ENCODE results near the gene KRT6A. TPM values are rescaled to one million over a fixed set of nuclear protein-coding genes. Genes with fewer than 3 reads are reported as not detected.

KRT6A gene
- polyA plus RNA-seq, 3 donors = not detected

DNA sequence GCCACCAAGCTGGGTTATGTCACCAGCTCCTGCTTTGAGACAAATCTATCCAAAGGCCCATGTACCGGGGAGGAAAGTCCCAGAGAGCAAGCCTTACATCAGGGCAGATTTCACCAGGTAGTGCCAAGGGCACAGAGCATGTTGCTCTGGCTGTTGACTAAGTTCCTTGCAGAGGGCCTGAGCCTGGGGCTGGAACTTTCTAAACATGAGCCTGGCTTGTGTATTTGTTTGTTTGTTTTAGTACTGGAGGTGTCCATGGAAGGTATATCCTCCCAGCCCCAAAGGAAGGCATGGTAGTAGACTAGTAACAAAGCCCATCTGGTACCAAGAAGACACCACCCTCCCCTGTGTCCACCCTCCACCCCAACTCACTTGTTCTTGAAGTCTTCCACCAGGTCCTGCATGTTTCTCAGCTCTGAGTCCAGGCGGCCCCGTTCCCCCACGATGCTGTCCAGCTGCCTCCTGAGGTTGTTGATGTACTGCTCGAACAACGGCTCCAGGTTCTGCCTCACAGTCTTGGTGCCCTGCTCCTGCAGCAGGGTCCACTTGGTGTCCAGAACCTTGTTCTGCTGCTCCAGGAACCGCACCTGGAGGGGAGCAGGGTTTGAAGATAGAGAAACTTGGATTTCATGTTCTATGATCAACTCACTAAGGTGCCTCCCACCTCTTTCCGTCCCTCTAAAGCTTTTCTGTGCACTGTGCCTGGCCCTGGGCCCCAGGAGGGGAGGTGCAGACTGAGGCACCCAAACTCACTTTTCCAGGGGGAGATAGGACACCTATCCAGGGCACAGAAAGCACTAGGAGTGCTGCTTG, 25.7 kb upstream of the KRT6A start:
- no peak overlapping the region for H3K4me3 Mint-ChIP-seq
- H3K9ac ChIP-seq (ENCODE audit: insufficient read depth, low read length, poor library complexity, severe bottlenecking) = no peak overlapping the region
- H3K79me2 ChIP-seq (ENCODE audit: insufficient read depth, low read length) = no peaks in the 10 kb centered on the region
- no peak overlapping the region for H3K4me3 ChIP-seq (replicated peaks in 1 of 3; ENCODE audit: low read depth in 2 of 3, low read length in 3 of 3)
- H3K9me3 ChIP-seq (replicated peaks in 1 of 2; ENCODE audit: control insufficient read depth in 1 of 2, insufficient read depth in 1 of 2, low read length in 2 of 2) = no peaks in the 10 kb centered on the region
- no peak for TF ChIP-seq CTCF (IDR thresholded peaks at IDR 0.05)
- H3K27ac Mint-ChIP-seq = no peak overlapping the region
- no peaks in the 10 kb centered on the region for H3K4me1 Mint-ChIP-seq
- H3K4me2 ChIP-seq (replicated peaks; ENCODE audit: extremely low read depth, low read length, poor library complexity, severe bottlenecking) = no peak overlapping the region
- DNase-seq = no peak
- no peak overlapping the region for H3K27ac ChIP-seq (ENCODE audit: low read depth in 1 of 2, low read length in 2 of 2)
- no peaks in the 10 kb centered on the region for H3K9me3 Mint-ChIP-seq
- intact Hi-C loops (cut with micrococcal nuclease) = no loop called here
- H3K27me3 ChIP-seq (ENCODE audit: control insufficient read depth in 2 of 2, insufficient read depth in 2 of 2, low read length in 2 of 2) = no peaks in the 10 kb centered on the region
- H3K36me3 ChIP-seq (replicated peaks in 1 of 2; ENCODE audit: control insufficient read depth in 1 of 2, insufficient read depth in 2 of 2, low read length in 2 of 2) = no peaks in the 10 kb centered on the region
- 98% methylated on average over 6 of the region's 8 CpGs for WGBS (ENCODE audit: insufficient coverage)
- no peak overlapping the region for H2AFZ ChIP-seq (ENCODE audit: insufficient read depth, low read depth, low read length, poor library complexity, severe bottlenecking)
- peaks cover 4 to 15% (median 8%) of the 10 kb centered on the region in 3 donors for H3K27me3 Mint-ChIP-seq (ENCODE audit: low read depth in 3 of 3)
- H3K4me1 ChIP-seq (ENCODE audit: control insufficient read depth in 1 of 2, insufficient read depth in 2 of 2, low read length in 2 of 2) = no peaks in the 10 kb centered on the region
- no peaks in the 10 kb centered on the region for H3K36me3 Mint-ChIP-seq
- H4K20me1 ChIP-seq (ENCODE audit: insufficient read depth, low read length) = no peaks in the 10 kb centered on the region

- intact Hi-C loops (cut with micrococcal nuclease) = no loop called here
- H3K79me2 ChIP-seq (ENCODE audit: insufficient read depth, low read length) = no peaks in the 10 kb centered on the region
- H3K36me3 Mint-ChIP-seq = no peaks in the 10 kb centered on the region
- no peak overlapping the region for H3K4me2 ChIP-seq (replicated peaks; ENCODE audit: extremely low read depth, low read length, poor library complexity, severe bottlenecking)
- WGBS (ENCODE audit: insufficient coverage) = 100% methylated on average over 1 of the region's 5 CpGs
- peaks cover 4 to 13% (median 8%) of the 10 kb centered on the region in 3 donors for H3K27me3 Mint-ChIP-seq (ENCODE audit: low read depth in 3 of 3)
- no peaks in the 10 kb centered on the region for H3K4me1 Mint-ChIP-seq
- no peaks in the 10 kb centered on the region for H3K9me3 Mint-ChIP-seq
- no peak overlapping the region for H2AFZ ChIP-seq (ENCODE audit: insufficient read depth, low read depth, low read length, poor library complexity, severe bottlenecking)
- H3K27ac ChIP-seq (ENCODE audit: low read depth in 1 of 2, low read length in 2 of 2) = no peak overlapping the region
- H3K27ac Mint-ChIP-seq = no peak overlapping the region
- no peak overlapping the region for H3K4me3 ChIP-seq (replicated peaks in 1 of 3; ENCODE audit: low read depth in 2 of 3, low read length in 3 of 3)
- DNase-seq = no peak
- no peak overlapping the region for H3K9ac ChIP-seq (ENCODE audit: insufficient read depth, low read length, poor library complexity, severe bottlenecking)
- H3K27me3 ChIP-seq (ENCODE audit: control insufficient read depth in 2 of 2, insufficient read depth in 2 of 2, low read length in 2 of 2) = no peaks in the 10 kb centered on the region
- no peak overlapping the region for H3K4me3 Mint-ChIP-seq
- no peaks in the 10 kb centered on the region for H3K9me3 ChIP-seq (replicated peaks in 1 of 2; ENCODE audit: control insufficient read depth in 1 of 2, insufficient read depth in 1 of 2, low read length in 2 of 2)
- no peak for TF ChIP-seq CTCF (IDR thresholded peaks at IDR 0.05)
- H4K20me1 ChIP-seq (ENCODE audit: insufficient read depth, low read length) = no peaks in the 10 kb centered on the region
- H3K36me3 ChIP-seq (replicated peaks in 1 of 2; ENCODE audit: control insufficient read depth in 1 of 2, insufficient read depth in 2 of 2, low read length in 2 of 2) = no peaks in the 10 kb centered on the region
- H3K4me1 ChIP-seq (ENCODE audit: control insufficient read depth in 1 of 2, insufficient read depth in 2 of 2, low read length in 2 of 2) = no peaks in the 10 kb centered on the region
Observed at GRCh38 chr12:52517888-52518287, 24.8 kb upstream of the KRT6A start.
